ENCODE measurements around the gene EFNA5. TPM values are rescaled to one million over a fixed set of nuclear protein-coding genes. Genes with fewer than 3 reads are reported as not detected.

Gene EFNA5
- total RNA-seq, 2 donors from 2014 or later: 5.6 to 7.2 TPM

DNA sequence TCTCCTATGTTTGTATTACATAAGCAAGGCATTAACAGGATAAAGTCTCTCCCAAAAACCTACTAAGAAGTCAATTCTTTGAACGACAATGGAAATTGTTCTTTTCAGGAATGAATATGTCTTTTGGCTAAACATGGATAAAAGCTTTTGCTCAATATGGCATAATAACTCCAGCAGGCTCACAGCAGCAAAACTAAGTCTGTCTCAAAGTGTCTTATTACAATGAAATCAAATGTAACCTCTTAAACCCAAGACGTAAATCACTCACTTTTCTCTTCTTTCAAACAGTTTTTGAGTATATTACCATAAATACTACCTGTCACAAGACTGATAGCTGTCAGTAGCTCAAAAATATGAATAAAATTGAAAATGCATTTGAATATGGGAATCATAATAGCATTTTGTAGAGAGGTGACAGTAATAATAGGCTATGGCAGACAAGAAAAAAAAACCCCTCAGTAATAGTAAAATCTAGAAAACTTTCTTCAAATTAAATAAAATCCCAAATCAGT is 41.7 kb upstream of the EFNA5 start:
- no peaks in the 10 kb centered on the region for H3K36me3 ChIP-seq
- DNase-seq (ENCODE audit: low spot score): no peak
- H3K27me3 ChIP-seq (replicated peaks; ENCODE audit: insufficient read depth): no peaks in the 10 kb centered on the region
- H3K4me1 ChIP-seq (replicated peaks): no peaks in the 10 kb centered on the region
- no peak overlapping the region for H3K27ac ChIP-seq
- H3K9me3 ChIP-seq: no peaks in the 10 kb centered on the region
- 92% methylated on average over 2 of the region's 2 CpGs for WGBS
- TF ChIP-seq POLR2A (IDR thresholded peaks at IDR 0.05) (no peak), POLR2AphosphoS5 (IDR thresholded peaks at IDR 0.05) (no peak)
- TF ChIP-seq, protein P1, sequence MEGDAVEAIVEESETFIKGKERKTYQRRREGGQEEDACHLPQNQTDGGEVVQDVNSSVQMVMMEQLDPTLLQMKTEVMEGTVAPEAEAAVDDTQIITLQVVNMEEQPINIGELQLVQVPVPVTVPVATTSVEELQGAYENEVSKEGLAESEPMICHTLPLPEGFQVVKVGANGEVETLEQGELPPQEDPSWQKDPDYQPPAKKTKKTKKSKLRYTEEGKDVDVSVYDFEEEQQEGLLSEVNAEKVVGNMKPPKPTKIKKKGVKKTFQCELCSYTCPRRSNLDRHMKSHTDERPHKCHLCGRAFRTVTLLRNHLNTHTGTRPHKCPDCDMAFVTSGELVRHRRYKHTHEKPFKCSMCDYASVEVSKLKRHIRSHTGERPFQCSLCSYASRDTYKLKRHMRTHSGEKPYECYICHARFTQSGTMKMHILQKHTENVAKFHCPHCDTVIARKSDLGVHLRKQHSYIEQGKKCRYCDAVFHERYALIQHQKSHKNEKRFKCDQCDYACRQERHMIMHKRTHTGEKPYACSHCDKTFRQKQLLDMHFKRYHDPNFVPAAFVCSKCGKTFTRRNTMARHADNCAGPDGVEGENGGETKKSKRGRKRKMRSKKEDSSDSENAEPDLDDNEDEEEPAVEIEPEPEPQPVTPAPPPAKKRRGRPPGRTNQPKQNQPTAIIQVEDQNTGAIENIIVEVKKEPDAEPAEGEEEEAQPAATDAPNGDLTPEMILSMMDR (IDR thresholded peaks at IDR 0.05): no peak
- intact Hi-C loops (cut with DNase I): no loop called here
- no peak overlapping the region for H3K4me3 ChIP-seq

DNA sequence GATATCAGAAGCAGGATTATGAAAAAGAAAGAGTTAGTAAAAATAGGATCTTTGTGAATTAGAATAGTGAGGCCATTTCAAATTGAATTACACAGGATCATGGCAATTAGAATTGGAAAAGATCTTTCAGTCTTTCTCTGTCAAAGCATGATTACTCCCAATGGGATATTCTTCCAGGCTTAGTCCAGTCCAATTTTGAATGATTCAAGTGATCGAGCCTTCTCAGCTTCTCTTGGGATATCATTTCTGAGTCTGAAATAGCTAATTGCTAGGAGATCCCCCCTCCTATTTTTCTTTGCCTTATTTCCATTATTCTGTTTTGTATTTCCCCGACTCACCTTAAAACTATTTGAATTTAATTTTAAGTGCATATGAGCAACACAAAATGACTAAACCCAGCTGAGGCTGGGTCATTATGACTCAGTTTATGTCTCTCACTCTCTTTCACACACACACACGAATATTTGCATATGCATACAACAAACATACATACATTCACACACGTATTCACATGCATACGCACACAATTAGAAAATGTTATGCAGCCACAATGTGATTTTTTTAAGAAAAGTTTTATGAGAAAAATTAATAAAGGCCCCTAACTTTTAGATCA is 34.8 kb upstream of the EFNA5 start:
- intact Hi-C loops (cut with DNase I): no loop called here

DNA sequence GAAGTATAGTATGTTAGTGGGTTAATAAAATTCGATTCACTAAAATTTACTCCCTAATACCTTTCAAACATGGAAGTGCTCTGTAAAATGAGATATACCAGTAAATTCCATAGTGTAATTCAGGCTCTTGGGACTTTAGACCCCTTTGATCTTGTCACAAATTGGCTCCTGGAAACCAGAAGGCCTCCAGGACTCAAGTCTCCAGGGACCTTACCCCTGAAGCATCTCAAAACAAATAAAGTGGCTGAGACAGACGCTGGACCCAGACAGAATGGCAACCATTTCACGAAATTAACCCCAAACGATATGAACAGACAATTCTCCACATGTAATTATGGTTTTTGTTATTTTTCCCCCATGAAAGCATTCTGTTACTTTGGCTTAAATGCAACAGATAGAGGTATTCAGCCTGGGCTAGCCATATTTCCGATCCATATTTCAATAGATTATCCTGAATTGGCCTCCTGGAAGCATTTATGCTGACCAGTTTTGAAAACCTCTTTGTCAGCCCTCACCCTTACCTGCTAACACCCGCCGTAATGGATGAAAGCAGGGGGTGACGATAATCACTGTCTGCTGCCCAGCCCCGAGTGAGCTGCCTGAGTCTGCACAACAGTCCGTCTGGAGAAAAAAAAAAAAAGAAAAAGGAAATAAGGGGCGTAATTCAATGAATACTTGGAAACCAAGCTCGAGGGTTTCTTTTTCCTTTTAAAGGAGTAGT is 34.1 kb upstream of the EFNA5 start:
- 40% methylated on average over 12 of the region's 12 CpGs for WGBS
- H3K9me3 ChIP-seq: no peaks in the 10 kb centered on the region
- no peaks in the 10 kb centered on the region for H3K4me1 ChIP-seq (replicated peaks)
- no peaks in the 10 kb centered on the region for H3K36me3 ChIP-seq
- intact Hi-C loops (cut with DNase I): no loop called here
- H3K27me3 ChIP-seq (replicated peaks; ENCODE audit: insufficient read depth): no peaks in the 10 kb centered on the region
- no peak overlapping the region for H3K4me3 ChIP-seq
- TF ChIP-seq POLR2A (IDR thresholded peaks at IDR 0.05): no peak
- TF ChIP-seq POLR2AphosphoS5 (IDR thresholded peaks at IDR 0.05): no peak
- TF ChIP-seq, protein P1 (IDR thresholded peaks at IDR 0.05): no peak
- DNase-seq (ENCODE audit: low spot score): no peak
- no peak overlapping the region for H3K27ac ChIP-seq

More for the DNA sequence above, 34.8 kb upstream of the EFNA5 start:
- 80% methylated on average over 5 of the region's 5 CpGs for WGBS
- Histone ChIP-seq H3K36me3 (no peaks in the 10 kb centered on the region), H3K4me3 (no peak overlapping the region), H3K27me3 (replicated peaks; ENCODE audit: insufficient read depth) (no peaks in the 10 kb centered on the region), H3K9me3 (no peaks in the 10 kb centered on the region), H3K27ac (no peak overlapping the region), H3K4me1 (replicated peaks) (no peaks in the 10 kb centered on the region)
- TF ChIP-seq POLR2AphosphoS5 (IDR thresholded peaks at IDR 0.05) (no peak), POLR2A (IDR thresholded peaks at IDR 0.05) (no peak)
- TF ChIP-seq, protein P1 (IDR thresholded peaks at IDR 0.05): no peak
- DNase-seq (ENCODE audit: low spot score): no peak

DNA sequence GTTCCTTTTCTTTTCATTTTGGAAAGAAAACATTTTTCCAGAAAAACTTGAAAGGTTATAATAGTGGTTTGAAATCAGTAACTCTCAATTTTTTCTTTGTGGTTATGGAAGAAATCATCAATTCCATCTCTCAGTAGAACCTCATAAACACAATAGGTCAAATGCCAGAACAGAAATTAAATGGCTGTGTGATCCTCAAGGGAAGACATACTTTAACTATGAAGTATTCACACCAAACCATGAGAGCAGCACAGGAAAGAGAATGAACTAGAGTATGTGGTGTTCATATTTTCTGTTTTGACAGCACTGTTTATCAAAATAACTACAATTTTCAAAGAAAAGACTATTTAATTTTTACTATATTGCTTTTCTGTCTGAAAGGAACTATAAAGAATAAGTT is 29.7 kb upstream of the EFNA5 start:
- Histone ChIP-seq H3K27ac (no peak overlapping the region), H3K9me3 (no peaks in the 10 kb centered on the region), H3K4me1 (replicated peaks) (no peaks in the 10 kb centered on the region), H3K27me3 (replicated peaks; ENCODE audit: insufficient read depth) (no peaks in the 10 kb centered on the region), H3K36me3 (no peaks in the 10 kb centered on the region), H3K4me3 (no peak overlapping the region)
- TF ChIP-seq, protein P1 (IDR thresholded peaks at IDR 0.05): no peak
- TF ChIP-seq POLR2A (IDR thresholded peaks at IDR 0.05) (no peak), POLR2AphosphoS5 (IDR thresholded peaks at IDR 0.05) (no peak)
- intact Hi-C loops (cut with DNase I): no loop called here
- no peak for DNase-seq (ENCODE audit: low spot score)

DNA sequence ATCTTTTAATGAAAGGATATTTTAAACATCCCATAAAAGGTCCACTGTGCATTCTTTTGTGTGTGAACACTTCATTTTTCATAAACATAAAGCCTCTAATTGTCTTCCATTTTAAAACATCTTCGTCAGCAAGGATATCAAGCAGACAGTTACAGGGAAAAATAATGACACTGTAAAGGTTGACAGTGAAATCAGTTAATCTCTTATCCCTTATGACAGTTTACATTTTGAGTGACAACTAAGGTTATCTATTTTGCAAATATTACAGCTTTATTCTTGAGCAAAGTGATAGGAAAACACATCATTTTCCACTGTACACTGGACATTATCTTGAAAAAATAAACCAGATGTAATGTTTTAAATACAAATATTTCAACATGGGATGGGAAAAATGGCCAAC is 28.7 kb upstream of the EFNA5 start:
- TF ChIP-seq POLR2AphosphoS5 (IDR thresholded peaks at IDR 0.05): no peak
- TF ChIP-seq, protein P1 (IDR thresholded peaks at IDR 0.05): no peak
- no peak for TF ChIP-seq POLR2A (IDR thresholded peaks at IDR 0.05)
- Histone ChIP-seq H3K9me3 (no peaks in the 10 kb centered on the region), H3K4me1 (replicated peaks) (no peaks in the 10 kb centered on the region), H3K36me3 (no peaks in the 10 kb centered on the region), H3K27me3 (replicated peaks; ENCODE audit: insufficient read depth) (no peaks in the 10 kb centered on the region), H3K27ac (no peak overlapping the region), H3K4me3 (no peak overlapping the region)
- WGBS: 82% methylated on average over 1 of the region's 1 CpG
- intact Hi-C loops (cut with DNase I): no loop called here
- no peak for DNase-seq (ENCODE audit: low spot score)

Data from prostate gland (tissue), 2 donors.